Right atrium auricular region (tissue), 2 donors: Measurements from ENCODE around the gene FAM193B. TPM values are rescaled to one million over a fixed set of nuclear protein-coding genes. Genes with fewer than 3 reads are reported as not detected.

Source experiments
- DNase-seq: peaks from one replicate; pipeline ENCODE4 v3.0.0-alpha.2; 2019; ENCODE audit warnings: low spot score
- H3K27ac ChIP-seq, 2 donors: fragments of 200-600 bp; sonication (generic); 1 replicate in 1 of 2; 2 replicates in 1 of 2; pipeline ENCODE4 v1.5.1; 2016 to 2019
- H3K27me3 ChIP-seq, 2 donors: fragments of 200-600 bp; sonication (generic); one replicate each; pipeline versions ENCODE4 v1.5.1 to v1.6.0; 2017 to 2019
- H3K36me3 ChIP-seq: fragments of 200-600 bp; sonication (generic); one replicate; pipeline ENCODE4 v1.5.1; 2016
- H3K4me1 ChIP-seq, 2 donors: fragments of 200-600 bp; sonication (generic); one replicate each; pipeline versions ENCODE4 v1.5.1 to v1.6.0; 2017 to 2019
- H3K4me3 ChIP-seq, 2 donors: fragments of 200-600 bp; sonication (generic); 1 replicate in 1 of 2; 2 replicates in 1 of 2; pipeline ENCODE4 v1.5.1; 2017 to 2019; ENCODE audit warnings: mild to moderate bottlenecking in 1 of 2, moderate library complexity in 1 of 2
- H3K9me3 ChIP-seq, 2 donors: fragments of 200-600 bp; sonication (generic); one replicate each; pipeline ENCODE4 v1.5.1; 2019
- CTCF ChIP-seq, 2 donors: fragments of 200-600 bp; sonication (generic); IDR thresholded peaks; one replicate each; pipeline ENCODE4 v1.5.1; 2019; ENCODE audit warnings: antibody characterized with exemption in 2 of 2
- total RNA-seq, 2 donors: library from RNA; depleted of rRNA; stranded (reverse); fragments of >200 nt; gene quantifications; one replicate each; pipeline ENCODE4 v1.1.0, GENCODE V29; 2016

The FAM193B gene
- total RNA-seq, 2 donors from 2014 or later, result 9.8 to 20.7 TPM

DNA sequence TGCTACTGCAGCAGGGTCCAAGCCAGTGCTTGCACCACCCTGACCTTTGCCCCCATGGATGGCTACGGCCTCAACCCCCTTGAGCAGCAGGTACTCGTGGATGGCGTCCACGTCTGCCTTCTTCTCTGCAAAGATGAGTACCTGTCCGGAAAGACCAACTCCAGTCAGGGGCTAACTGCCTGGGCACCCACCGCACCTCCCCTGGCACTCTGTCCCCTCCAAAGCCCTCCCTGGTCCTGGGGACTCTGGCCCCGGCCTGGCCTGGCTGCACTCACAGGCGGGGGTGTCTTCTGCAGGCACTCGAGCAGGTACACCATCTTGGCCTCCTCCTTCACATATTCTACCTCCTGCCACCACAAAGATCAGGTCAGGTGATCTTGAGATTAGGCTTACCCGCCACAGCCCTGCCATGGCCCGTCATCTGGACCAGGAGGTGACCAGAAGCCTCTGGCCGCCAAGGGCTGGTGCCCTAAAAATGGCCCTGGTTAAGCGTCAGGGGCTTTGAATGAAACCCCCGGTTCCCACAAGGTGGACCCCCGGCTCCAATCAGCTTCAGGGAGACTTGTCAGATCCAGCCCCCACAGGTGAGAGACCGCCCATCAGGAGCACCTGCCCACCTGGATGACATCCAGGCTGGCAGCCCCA is 41.5 kb downstream of the FAM193B start:
- H3K36me3 ChIP-seq, result peaks cover 52% of the 10 kb centered on the region
- DNase-seq, result no peak

GRCh38 chr5:177511796-177512675 is 42.3 kb downstream of the FAM193B start:
- H3K4me1 ChIP-seq, result peaks cover 0 to 24% of the 10 kb centered on the region in 2 donors
- no peaks in the 10 kb centered on the region for H3K27me3 ChIP-seq
- TF ChIP-seq CTCF (IDR thresholded peaks at IDR 0.05), result no peak
- peaks cover 52% of the 10 kb centered on the region for H3K36me3 ChIP-seq
- H3K27ac ChIP-seq, result no peak overlapping the region
- DNase-seq, result no peak
- H3K9me3 ChIP-seq, result no peaks in the 10 kb centered on the region
- H3K4me3 ChIP-seq, result no peak overlapping the region

More for the DNA sequence above, 41.5 kb downstream of the FAM193B start:
- Histone ChIP-seq H3K27ac (no peak overlapping the region), H3K4me3 (no peak overlapping the region), H3K4me1 (peaks cover 0 to 27% of the 10 kb centered on the region in 2 donors), H3K9me3 (no peaks in the 10 kb centered on the region), H3K27me3 (no peaks in the 10 kb centered on the region)
- TF ChIP-seq CTCF (IDR thresholded peaks at IDR 0.05), result no peak

- no peaks in the 10 kb centered on the region for H3K9me3 ChIP-seq
- no peaks in the 10 kb centered on the region for H3K27me3 ChIP-seq
- DNase-seq, result no peak
- no peak for TF ChIP-seq CTCF (IDR thresholded peaks at IDR 0.05)
- no peak overlapping the region for H3K27ac ChIP-seq
- peaks cover 0 to 22% of the 10 kb centered on the region in 2 donors for H3K4me1 ChIP-seq
- H3K4me3 ChIP-seq, result no peak overlapping the region
- H3K36me3 ChIP-seq, result peaks cover 52% of the 10 kb centered on the region
These were observed 43.2 kb downstream of the FAM193B start for GRCh38 chr5:177511181-177511580.

- Histone ChIP-seq H3K27me3 (no peaks in the 10 kb centered on the region), H3K36me3 (peaks cover 50% of the 10 kb centered on the region), H3K4me1 (peaks cover 0 to 16% of the 10 kb centered on the region in 2 donors), H3K27ac (no peak overlapping the region), H3K9me3 (no peaks in the 10 kb centered on the region), H3K4me3 (no peak overlapping the region)
- no peak for TF ChIP-seq CTCF (IDR thresholded peaks at IDR 0.05)
- no peak for DNase-seq
These were observed 43.8 kb downstream of the FAM193B start for GRCh38 chr5:177510567-177511053.

DNA sequence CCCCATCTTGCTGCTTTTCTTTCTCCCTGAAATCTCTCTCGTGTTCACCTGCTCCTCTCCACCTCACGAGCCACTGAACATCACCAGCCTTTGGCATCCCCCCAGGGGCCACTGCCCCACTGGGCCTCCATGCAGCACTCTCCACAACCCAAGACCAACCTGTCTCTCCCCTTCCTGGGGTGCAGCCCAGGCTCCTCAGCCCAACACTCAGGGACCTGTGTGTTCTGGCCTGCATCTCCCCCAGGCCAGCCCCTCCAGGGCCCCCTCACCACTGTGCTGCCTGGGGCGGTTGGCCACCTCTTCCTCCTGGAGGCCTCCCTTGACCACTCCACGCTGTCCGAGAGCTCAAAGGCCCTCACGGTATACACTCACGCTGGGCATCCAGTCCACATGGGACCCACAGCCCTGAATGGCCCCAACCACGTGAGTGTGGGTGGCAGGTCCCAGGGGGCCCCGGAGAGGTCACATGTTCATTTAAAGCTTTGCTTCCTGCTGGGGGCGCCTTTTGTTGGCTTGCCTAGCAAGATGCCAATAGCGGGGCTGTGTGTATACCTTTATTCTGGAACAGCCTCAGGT is 44.3 kb downstream of the FAM193B start:
- no peak for DNase-seq
- Histone ChIP-seq H3K4me1 (peaks cover 0 to 11% of the 10 kb centered on the region in 2 donors), H3K36me3 (peaks cover 44% of the 10 kb centered on the region), H3K27me3 (no peaks in the 10 kb centered on the region), H3K27ac (peak overlapping the region in 1 of 2 donors; percentile 46), H3K4me3 (peak overlapping the region in 1 of 2 donors; percentile 37), H3K9me3 (no peaks in the 10 kb centered on the region)
- TF ChIP-seq CTCF (IDR thresholded peaks at IDR 0.05), result no peak
